ENCODE results near the gene ELAVL3.

- TF ChIP-seq CTCF (IDR thresholded peaks at IDR 0.05) (no peak), POLR2A (IDR thresholded peaks at IDR 0.05) (no peak)
Measured at GRCh38 chr19:11456659-11457058, 24.2 kb downstream of the ELAVL3 start.

All from thyroid gland (tissue), 4 donors.